Activated naive CD4-positive, alpha-beta T cell treated with Interleukin-2 at 50 U/mL for 16 hours (primary cell): Measurements from ENCODE around the gene FAF1.
"Not testable (repeated sequence)": the region's sequence is repeated elsewhere in the genome, so short reads cannot be mapped to it uniquely, and the experiment has no call there.

Source experiments
- DNase-seq: peaks from one replicate; pipeline ENCODE4 v3.0.0-alpha.2; 2020

FAF1 gene

DNA sequence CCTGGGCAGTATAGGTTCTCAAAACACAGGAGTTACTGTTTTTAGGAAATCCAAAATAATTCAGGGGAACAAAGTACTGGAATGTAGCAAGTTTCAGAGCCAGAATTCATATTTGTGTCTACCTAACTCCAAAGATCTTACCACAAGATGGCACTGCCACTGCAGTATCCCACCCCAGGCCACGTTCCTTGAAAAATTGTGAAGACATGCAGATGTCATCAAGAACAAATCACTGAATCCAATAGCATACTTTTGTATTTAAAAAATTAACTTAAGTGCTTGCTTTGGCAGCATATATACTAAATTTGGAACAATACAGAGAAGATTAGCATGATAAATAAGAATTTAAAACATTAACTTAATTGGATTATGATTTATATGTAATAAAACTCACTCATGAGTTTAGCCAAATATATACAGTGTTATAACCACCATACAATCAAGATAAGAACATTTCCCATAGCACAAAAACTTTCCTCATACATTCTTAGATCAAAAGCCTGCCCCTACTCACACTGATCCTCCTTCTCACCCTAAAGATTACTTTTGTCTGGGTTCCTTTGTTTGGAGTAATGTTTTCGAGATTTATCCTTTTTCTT, 209.9 kb downstream of the FAF1 start:
- no peak for DNase-seq

DNA sequence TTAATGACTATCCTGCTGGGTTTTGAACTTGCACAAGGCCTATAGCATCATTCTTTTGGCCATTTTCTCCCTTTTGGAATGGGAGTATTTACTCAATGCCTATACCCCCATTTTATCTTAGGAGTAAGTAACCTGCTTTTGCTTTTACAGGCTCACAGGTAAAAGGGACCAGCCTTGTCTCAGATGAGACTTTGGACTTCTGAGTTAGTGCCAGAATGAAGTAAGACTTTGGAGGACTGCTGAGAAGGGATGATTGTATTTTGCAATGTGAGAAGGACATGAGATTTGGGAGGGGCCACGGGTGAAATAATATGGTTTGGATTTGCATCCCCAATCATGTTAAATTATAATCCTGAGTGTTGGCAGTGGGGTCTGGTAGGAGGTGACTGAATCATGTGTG, 212.7 kb downstream of the FAF1 start:
- DNase-seq = no peak

DNA sequence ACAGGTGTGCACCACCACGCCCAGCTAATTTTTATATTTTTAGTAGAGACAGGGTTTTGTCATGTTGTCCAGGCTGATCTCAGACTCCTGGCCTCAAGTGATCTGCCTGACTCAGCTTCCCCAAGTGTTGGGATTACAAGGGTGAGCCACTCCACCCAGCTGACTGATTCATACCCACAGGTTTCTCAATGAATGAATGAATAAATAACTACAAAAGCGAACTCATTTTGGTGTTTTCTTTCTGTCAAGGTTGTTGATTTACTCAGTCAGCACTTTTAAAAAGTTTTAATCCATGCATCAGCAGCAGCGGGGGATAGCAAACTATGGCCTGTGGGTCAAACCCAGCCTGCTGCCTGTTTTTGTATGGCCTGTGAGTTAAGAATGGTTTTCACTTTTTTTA, 217.5 kb downstream of the FAF1 start:
- no peak for DNase-seq

DNA sequence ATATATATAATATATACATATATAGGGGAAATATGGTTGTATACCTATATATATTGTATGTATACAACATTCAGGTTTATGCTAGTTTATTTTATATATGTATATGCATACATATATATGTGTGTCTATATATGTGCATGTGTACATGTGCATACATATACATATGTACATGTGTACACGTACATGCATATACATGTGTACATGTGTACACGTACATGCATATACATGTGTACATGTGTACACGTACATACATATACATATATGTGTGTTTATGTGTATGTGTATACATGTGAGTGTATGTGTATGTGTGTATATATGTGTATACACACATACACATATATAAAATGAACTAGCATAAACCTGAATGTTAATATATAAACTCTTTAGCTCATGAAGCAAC, 220.9 kb downstream of the FAF1 start:
- no peak for DNase-seq

DNA sequence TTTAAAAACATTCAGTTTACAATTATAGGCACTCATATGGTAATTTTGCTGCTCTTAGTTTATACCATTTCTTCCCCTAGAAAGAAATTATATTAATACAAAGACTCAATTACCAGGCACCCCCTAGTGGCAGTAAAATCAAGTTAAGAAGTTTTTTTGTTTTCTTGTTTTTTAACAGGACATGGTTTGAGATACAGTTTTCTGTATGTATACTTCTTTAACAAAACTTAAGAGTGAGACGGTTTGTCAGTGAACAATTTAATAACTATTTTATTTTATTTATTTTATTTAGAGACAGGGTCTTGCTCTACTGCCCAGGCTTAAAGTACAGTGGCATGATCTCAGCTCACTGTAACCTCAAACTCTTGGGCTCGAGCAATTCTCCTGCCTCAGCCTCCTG, 224.6 kb downstream of the FAF1 start:
- DNase-seq = no peak

DNA sequence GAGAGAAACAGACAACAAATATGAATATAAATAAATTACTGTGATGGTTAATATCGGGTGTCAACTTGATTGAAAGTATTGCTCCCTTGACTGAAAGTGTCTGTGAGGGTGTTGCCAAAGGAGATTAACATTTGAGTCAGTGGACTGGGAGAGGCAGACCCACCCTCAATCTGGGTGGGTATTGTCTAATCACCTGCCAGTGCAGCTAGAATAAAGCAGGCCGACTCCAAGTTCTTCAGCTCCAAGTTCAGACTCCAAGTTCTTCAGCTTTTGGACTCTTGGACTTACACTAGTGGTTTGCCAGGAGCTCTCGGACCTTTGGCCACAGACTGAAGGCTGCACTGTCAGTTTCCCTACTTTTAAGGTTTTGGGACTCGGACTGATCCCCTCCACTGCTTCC, 232.5 kb downstream of the FAF1 start:
- DNase-seq = not testable (repeated sequence)

DNA sequence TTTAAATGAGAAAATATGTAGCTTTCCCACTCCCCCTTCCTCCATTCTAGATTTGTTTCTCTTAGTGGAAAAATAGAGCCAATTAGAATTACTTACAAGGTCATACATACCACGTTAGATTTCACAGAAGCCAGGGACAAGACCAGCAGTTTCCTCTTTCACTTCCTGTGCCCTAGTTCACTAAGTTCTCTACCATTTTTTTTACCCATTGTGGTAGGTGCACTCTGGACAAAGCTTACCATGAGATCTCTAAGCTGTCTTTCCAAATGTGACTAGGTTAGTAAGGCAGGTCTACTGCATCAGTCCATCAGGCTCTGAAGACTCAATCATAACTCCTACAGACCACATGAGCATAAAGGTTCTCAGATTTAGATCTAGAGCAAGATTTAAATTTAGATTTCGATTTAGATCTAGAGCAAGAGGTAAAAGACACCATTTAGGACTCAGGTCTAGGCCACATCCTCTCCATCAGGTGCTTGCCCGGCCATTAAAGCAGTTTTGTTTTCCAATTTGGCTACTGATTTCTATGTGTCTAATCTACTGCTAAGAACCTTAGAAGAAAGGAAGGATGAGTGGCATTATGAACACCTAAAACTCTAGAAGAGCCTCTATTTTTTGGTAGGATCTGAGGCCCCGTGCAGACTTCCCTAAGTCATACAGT, 235.3 kb downstream of the FAF1 start:
- no peak for DNase-seq

DNA sequence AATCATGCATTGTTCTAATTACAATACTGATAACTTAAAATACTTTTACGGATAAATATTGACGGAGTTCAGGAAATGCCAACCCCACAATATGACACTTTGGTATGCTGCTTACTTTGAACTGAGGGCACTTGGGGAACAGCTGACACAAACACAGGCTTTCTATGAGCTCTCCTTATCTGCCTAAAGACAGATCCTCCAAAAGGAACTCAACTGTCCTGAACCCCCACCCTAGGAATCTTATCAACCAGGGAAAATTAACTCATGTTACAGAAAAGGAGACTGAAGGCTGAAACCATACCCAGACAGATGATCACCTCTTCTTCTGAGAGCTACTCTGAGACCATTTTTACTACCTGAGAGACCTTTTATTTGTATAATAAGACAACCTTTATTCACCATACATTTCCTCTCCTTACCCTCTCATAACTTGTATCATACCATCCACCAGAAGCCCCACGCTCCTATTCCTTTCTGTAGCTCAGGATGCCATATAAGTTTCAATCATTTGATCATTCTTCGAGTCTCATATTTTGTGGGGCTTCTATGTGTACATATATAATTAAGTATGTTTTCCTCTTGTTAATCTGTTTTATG, 239.5 kb downstream of the FAF1 start:
- no peak for DNase-seq

DNA sequence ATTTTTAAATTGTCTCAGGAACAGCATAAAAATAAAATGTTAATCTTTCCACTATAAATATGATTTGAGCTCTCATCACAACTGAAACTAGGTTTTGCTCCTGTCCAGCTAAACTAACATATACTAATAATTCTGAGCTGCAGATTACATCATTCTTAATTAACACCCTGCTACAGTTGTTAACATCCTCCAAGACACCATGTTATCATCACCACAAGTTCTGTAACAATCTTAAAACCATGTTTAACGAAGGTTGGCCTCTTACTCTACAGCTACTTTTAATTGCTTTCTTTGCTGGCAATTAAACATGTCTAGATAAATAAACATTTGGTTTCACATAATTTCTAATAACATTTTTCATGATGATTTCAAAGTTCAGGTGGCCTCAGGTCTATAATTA, 240.9 kb downstream of the FAF1 start:
- DNase-seq = no peak

DNA sequence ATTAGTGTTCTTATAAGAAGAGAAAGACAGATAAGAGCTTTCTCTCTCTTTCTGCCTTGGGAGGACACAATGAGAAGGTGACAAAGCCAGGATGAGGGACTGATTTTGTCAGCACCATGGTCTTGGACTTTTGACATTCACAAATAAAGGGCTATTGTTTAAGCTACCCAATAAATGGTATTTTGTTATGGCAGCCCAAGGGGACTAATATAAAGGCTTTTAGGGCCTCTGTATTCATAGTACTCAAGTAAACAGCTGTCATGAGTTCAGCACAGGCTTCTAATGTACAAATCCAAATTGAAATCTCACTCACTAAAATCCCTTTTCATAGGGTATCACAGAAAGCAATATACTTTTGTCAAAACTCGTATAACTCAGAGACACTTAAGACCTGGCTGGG, 242.7 kb downstream of the FAF1 start:
- DNase-seq = no peak

DNA sequence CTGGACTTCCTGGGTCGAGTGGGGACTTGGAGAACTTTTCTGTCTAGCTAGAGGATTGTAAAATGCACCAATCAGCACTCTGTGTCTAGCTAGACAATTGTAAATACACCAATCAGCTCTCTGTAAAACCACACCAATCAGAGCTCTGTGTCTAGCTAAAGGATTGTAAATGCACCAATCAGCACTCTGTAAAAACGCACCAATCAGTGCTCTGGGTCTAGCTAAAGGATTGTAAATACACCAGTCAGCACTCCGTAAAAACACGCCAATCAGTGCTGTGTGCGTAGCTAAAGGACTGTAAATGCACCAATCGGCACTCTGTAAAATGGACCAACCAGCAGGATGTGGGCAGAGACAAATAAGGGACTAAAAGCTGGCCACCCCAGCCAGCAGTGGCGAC, 243.6 kb downstream of the FAF1 start:
- not testable (repeated sequence) for DNase-seq

DNA sequence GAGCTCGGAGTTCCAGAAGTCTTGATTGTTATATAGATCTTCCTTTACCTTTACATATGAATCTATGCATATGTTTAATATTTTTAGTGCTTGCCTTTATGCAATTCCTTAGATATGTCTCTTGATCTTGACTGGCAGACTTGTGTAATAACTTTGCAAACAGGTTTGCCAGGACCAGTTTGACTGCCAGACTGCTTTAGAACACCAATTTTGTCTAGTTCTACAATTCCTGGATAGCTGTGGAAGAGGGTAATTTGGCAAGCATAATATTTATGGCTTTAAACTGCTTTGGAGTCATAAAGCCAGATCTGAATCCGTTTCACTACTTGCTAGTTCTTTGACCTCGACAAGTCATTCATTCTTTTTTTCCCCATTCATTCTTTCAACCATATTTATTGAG, 250.0 kb downstream of the FAF1 start:
- DNase-seq = no peak

DNA sequence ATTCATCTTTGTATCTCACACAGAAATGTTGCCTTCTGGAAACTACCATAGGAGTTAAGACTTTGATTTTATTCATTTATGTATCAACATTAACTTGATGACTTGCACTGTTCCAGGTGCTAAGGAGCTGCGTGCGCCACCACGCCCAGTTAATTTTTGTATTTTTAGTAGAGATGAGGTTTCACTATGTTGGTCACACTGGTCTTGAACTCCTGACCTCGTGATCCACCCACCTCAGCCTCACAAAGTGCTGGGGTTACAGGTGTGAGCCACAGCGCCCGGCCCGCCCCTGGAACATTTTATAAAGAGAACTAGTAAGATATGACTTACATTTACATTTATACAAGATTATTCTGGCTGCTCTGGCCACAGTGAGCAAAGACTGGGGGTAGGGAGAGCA, 252.2 kb downstream of the FAF1 start:
- DNase-seq = no peak

DNA sequence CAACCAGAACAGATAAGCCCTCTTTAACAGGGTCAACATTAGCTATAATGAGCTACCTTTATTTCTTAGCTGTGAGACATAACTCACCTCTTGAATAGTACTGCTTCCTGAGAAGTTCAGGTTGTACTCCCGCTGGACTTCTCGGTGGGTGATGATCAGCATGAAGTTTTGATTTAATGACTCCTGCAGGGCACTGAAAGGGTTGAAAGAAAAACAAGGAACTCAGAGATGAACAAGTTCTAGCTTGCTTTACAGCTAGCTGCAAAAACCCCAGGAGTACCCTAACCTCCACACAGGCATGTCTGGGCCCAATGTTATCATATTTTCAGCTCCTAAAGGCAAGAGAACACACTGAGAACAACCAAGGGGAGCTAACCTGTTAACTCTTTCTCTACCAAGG, 254.4 kb downstream of the FAF1 start:
- DNase-seq = no peak

DNA sequence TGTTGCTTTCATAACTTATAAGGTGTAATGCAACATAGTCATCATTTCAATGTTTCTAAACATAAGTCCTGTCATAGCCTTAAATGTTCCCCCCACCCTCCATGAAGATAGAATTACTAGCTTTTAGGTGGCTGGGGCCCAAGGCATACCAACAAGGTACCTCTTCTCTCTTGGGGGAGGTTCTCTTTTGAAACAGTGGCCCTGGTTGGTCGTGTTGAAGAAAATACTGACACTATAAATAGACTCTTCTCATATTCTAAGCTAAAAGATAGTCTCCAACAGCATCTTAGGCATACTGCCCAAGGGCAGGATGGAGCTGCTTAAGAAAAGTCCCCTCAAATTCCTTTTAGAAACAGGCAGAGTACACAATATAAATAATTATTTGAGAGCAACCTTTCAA, 255.0 kb downstream of the FAF1 start:
- no peak for DNase-seq

DNA sequence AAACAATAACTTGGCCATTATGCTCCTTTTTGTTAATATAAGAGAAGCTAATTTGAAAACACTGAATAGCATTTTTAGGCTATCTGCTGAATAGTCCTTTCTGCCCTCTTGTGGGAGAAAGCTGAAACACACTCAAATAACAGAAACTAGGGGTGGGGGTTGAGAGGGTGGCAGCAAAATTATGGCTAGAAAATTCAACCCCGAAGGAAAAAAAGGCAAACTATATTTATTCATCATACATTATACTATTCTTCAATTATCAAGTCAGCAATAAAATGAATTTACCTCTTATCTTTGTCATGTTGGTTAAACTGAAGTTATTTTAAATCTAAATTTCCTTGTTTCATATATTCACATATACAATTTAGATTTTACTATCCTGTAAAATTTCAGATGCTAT, 255.9 kb downstream of the FAF1 start:
- no peak for DNase-seq

DNA sequence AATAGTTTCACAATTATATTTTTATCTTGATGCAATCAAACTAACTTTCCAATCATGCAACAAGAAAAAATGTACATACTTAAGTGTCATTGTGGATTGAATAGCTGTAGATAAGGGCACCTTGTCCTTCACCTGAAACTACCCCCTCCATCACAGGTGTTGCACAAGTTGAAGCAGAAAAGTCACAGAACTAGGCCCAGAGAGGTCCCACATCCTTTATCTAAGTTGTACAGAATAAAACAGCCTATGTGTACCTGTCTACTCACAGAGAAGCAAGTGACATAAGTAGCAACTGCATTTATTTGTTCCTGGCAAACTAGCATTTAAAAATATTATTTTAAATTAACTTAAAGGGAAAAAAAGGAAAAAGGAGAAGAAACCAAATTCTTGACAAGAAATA, 256.8 kb downstream of the FAF1 start:
- DNase-seq = no peak

DNA sequence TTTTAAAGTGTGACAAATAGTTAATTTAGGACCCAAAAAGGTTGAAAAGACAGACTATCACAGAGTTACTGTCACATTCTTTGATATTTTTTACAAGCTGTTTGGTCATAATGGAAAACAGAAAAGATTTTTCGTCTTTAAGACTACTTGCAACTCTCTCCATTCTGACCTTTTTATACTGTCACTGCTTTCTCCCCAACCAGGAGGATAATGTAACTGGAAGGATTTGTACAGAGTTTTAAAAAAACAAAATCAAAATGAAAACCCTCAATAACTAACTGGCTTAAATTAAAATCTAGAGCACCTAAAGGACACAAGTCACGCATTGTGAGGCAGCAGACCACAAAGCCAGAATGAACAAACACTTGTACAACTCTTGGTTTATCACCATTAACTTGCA, 257.7 kb downstream of the FAF1 start:
- DNase-seq = no peak

DNA sequence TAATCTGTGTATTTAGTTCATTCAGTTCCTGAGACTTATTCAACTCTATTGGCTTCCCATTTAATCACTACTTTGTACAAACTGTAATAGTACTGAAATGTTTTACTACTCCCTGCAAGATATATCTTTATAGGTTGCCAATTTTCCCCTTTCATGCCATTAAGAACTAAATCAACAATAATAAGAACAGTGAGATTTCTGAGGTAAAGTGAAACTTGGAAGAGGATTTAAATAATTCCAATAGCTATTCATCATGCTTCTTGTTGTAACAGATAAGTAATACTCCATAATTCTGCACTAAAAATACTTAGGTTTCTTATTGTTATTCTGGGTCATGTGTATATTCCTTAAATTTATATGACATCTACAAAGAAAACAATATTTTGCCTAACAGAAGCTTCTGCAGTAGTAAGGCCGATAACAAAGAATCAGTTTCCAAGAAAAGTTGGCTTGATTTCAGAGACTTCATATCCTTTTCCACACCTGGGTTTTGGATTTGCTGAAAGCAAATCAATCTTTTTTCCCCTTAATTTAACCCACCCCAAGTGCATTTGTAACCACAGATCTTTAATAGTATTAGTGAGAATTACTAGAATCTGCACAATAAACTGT, 258.3 kb downstream of the FAF1 start:
- DNase-seq = no peak

DNA sequence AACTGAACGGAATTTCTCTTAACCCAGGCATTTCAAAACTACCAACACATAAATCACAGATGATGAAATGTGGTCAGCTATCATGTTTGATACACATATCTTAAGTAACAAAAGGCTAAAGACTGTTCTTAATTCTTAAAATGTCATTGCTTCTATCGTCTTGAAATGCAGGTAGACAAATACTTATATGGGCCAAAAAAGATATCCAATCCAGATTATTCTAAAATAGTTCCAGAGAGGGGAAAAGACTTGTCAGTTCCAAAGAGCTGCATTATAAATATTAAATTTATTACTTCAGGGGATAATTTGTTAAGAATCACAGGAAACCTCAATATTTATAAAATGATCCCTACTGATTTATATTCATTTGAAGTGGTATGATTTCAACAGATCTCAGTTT, 259.4 kb downstream of the FAF1 start:
- no peak for DNase-seq

DNA sequence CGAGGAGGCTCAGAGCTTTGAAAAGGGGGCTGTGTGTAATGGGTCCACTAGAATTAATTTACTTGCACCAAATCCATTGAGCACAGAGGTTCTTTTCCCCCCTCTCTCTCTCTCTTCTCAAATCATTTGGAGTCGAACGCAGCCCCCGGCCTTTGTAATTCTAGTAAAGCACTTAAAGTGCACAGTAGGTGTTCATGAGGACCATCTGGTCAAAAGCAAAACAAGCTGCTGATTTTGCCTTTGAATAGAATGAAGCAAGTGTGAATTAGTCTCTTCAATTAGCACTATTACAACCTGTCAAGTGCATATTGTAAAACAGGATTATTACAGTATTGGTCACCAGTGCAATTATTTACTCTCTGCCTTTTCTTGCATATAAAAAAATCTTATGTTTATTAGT, 259.9 kb downstream of the FAF1 start:
- no peak for DNase-seq

DNA sequence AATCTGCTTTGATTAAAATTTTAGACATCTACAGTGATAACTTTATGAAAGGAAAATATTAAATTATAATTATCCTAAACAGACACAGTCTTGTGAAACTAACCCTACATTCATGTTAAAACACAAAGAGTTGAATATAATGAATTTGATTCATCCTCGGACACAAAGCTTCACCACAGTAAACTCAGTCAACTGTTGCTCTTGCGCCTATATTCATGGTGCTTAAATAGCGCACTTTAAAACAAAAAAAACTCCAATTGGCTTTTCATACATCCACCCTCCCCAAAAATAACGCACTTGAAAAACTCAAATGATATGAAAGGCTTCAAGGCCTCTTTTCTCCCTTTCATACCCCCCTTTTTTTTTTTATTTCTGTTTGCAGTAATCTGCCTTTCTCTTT, 260.3 kb downstream of the FAF1 start:
- DNase-seq = no peak

DNA sequence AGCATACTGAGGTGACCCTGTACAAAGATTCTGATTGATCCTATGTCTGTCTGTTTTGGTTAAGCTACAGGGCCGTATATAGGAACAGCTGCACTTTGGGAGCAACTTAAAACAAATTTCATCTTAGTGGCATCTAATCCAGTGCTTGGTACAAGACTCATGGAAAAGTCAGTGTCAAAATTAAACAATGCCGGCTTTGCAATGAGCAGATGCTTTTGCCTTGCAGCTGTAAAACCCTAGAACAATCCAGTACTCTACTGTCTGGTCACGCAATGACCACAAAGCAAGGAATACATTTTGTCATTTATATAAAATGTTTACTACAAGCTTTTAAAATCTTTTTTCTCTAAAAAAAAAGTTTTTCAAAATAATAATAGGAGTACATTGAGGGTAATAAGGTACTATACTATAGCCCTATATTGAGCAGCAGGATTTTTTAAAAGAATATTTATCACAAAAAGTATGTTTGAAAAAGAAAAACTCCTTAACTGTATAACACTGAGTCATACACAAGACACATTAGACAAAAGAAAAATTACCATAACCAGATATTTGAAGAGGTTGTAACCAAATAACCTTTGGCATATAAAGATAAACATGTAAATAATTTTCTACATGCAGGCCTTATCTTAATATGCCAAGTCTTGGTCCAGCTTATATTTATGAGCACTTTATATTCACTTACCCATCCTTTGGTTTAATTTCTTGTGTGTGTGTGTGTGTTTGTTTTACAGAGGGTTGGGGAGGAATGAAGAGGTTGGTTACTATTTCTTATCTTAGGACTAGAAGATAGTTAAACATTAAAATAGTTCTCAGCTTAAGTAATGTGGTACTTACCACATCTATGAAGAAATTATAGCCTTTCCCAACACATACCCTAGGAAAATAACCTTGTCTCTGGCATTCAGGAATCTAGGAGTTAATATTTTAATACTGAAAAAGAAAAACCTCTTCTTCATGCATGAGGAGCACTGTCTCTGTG, 262.3 kb downstream of the FAF1 start:
- DNase-seq = no peak
